GM18519 (cell line): ENCODE measurements around the gene PDPK1.
A peak's percentile ranks its signal among the peaks of the same experiment; 100 is the strongest.

ENCODE experiments used
- ATAC-seq: cut with Tn5 transposase; IDR thresholded peaks from one replicate; pipeline ENCODE4 v1.9.1; 2021; ENCODE audit warnings: mild to moderate bottlenecking, moderate library complexity; ENCODE audit not compliant: unreplicated experiment, low FRiP score

Gene PDPK1

DNA sequence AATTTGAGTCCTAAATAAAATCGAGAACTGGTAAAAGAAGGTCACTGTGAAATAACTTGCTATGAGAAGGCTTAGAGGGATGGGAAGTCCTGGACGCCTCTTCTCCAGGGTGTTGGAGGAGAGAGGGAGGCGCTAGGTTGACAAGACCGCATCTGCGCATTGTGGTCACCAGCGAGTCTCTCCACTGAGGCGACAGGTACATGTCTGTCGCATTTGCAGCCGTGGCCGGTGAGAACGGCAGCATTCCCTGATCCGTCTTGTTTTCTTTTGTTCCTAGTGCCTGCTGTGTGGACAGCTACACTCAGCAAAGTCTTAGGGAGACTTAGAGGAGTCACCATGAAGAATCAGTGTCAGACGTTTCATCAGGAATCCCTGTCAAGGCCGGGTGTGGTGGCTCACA lies 32.1 kb upstream of the PDPK1 start:
- ATAC-seq, result no peak

GRCh38 chr16:2507052-2507659 lies 30.7 kb upstream of the PDPK1 start:
- no peak for ATAC-seq

DNA sequence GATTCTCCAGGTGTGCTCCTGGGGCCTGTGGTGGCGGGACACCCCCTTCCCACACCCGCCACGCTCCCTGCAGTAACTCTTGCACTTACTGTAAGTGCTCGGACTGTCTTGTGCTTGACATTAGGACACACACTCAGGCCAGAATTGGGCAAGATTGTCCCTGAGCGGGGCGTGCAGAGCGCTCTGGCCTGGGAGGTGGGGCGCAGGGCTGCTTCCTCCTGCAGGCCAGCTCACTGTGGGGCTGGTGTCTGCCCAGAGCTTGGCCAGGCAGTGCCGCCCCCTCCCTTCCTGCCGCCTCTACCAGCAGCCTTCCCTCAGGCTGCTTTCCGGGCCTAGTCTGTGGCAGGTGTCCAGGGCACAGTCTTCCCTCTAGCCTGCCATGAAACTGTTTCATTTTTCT lies 30.2 kb upstream of the PDPK1 start:
- ATAC-seq, result no peak

DNA sequence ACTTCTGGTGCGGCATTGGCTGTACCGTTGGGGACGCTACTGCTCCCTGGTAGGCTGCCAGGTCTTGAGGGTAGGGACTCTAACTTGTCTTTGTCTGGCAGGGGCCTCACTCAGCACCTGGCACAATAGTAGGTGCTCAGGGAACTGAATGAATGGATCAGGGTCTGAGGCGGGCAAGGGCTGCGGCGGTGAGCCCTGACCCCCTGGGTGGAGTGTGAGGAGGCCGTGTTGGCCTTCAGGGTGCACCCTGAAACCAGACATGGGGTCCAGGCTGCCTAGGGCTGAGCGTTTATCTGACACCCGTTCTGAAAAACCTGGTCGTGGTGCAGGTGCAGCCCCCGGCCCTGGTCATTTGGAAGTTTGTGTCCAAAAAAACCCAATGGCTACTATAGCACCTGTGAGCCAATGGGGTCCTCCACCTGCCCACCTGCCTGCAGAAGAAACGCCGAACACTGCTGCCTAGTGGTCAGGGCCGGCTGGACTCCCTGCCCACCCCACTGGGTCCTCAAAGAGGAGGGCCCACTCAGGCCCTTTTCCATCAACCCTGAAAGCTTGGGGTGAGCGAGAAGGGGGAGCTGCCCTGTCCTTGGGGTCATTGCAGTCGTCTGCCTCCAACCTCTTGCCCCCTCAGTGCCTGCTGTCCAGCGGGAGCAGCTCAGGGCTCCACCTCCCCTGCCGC lies 29.0 kb upstream of the PDPK1 start:
- ATAC-seq, result no peak

GRCh38 chr16:2511128-2511800 lies 26.6 kb upstream of the PDPK1 start:
- ATAC-seq, result no peak

DNA sequence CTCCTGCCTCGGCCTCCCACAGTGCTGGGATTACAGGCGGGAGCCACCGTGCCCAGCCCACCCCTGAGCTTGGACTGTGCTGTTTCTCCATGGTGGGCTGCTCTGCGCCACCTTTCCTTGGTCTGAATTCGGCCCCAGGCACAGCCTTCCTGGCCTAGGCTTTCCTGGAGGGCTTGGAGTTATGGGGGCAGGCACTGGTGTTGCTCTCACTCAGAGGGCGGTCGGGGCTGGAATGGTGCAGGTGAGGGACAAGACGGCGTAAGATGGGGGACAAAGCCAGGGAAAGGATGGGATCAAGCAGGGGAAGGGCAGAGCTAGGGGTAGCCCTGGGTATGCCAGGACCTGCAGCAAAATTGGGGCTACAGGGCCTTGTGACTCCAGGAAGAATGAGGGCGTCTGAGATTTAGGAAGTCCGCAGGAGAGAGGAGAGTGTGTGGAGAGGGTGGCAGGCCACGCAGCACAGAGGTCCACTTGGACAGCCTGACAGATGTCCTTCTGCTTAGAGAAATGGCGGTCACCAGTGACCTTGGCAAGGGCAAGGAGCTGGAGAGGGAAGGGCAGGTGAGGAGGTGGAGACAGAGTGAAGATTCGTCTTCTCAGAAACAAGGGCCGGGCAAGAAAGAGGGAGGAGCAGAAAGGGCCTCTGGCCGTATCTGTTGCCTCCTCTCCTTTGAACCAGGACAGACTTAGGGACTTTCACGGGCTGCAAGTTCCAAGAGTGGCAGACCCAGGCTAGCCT lies 25.7 kb upstream of the PDPK1 start:
- ATAC-seq, result no peak

DNA sequence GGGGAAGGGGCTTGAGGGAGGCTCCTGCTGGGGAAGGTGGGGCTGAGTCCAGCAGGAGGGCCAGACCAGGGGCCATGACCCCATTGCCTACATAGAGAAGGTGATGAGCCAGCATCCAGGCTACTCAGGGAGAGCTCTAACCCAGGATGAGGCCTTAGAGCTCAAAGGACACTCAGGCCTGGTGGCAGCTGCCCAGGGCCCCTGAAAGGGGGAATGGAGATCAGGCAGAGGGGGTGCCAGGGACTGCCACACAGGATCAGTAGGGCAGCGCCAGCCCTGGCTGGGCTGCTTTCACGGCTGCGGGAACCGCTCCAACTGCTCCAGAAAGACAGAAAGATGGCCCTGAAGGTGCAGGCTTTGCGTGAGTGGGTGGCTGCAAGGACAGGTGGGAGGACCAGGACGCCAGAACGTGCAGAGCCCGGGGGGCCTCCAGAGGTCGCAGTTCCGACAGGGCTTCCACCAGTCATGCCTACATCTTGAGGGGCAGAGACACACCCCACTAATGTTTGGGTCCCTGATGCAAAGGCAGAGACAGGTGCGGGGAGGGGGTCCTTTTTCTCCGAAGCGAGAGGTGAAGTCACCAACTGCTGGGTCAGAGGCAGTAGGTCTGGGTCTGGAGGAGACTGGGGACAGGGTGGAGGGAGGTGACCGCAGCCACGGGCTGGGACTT lies 25.0 kb upstream of the PDPK1 start:
- no peak for ATAC-seq

GRCh38 chr16:2513405-2514332 lies 24.2 kb upstream of the PDPK1 start, which contains the start of gene ATP6V0C:
Gene ATP6V0C, plus strand, starts transcription at chr16:2513952. Its CDS starts 152 bp downstream, at chr16:2514104.
- ATAC-seq, result peak; percentile 53

- no peak for ATAC-seq
Observed at GRCh38 chr16:2514333-2515179, 23.3 kb upstream of the PDPK1 start.

DNA sequence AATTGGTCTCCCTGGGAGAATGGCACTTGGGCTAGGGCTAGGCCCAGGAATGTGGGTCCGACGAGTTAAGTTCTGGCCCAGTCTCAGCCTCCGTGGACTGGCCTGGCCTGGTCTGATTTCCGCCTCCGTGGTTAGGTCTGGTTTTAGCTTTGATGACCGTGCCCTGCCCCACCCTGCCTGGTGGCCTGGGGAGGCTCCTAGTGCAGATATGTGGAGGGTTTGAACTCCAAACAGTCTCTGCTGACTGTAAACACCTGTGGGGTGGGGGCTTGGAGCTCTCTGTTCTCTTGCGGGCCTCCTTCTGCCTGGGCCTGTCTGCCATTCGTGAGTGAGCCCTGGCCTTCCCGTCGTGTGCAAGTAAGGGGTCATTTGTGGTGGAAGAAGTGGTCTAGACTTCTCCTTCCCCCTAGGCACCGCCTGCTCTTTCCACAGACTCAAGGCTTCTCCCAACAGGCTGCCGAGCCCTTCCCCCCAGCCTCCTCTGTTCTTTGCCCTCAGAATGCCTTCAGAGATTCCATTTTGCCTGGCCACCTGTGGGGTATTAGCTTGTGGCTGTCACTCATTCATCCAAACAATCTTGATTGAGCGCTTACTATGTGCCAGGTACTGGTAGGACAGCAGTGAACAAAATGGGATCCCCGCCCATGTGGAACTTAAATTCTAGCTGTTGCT lies 22.5 kb upstream of the PDPK1 start:
- no peak for ATAC-seq

GRCh38 chr16:2516391-2517240 lies 21.2 kb upstream of the PDPK1 start:
- no peak for ATAC-seq

DNA sequence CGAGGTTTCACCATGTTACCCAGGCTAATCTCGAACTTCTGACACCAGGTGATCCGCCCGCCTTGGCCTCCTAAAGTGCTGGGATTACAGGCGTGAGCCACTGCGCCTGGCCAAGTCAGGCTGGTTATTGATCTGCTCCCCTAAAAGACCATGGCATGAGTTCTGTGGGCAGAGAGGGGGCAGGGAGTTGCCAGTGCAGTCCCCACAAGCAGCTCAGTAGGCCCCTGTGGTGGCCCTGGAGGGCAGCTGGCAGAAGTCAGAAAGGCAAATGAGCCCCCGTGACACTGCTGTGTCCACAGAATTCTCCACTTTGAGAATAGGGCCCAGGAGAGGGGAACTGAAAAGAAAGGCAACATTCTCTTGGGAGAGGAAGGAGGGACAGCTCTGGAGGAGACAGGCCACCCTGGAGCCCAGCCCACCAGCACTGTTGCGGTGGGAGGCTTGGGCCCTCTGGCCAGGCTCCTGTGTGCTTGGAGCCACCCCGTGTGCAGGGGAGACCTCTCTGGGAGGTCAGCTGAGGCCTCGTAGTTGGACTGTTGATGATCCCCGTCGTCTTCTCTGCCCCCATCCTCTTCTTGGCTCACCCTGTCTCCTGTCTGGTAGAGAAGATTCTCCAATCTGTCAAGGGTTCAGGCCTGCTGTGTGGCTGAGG lies 19.7 kb upstream of the PDPK1 start:
- no peak for ATAC-seq

- ATAC-seq, result no peak
Observed at GRCh38 chr16:2518823-2519710, 18.8 kb upstream of the PDPK1 start.

DNA sequence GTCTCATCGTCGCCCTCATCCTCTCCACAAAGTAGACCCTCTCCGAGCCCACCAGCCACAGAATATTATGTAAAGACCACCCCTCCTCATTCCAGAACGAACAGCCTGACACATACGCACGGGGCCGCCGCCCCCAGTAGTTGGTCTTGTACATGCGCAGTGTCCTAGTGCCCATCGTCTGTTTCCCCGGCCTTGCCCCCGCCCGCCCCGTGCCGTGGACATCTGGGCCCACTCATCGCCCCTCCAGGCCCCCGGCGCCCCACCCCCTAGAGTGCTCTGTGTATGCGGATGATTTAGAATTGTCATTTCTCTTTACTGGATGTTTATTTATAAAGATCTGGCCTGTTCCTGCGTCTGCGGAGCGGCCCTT lies 18.1 kb upstream of the PDPK1 start:
- no peak for ATAC-seq

GRCh38 chr16:2520097-2520783 lies 17.6 kb upstream of the PDPK1 start, which contains the start of gene AMDHD2:
Gene AMDHD2, plus strand, starts transcription at chr16:2520371. Its CDS starts 88 bp downstream, at chr16:2520459.
- no peak for ATAC-seq
